Activated CD4-positive, alpha-beta T cell treated with anti-CD3 and anti-CD28 coated beads, Interleukin-2, amount 50 U/mL, for 24 hours (primary cell): Measurements from ENCODE around the gene ASB11.
"Not testable (repeated sequence)": the region's sequence is repeated elsewhere in the genome, so short reads cannot be mapped to it uniquely, and the experiment has no call there.

Experiments
- DNase-seq, 2 donors: peaks; one replicate each; pipeline ENCODE4 v3.0.0-alpha.2; 2020; ENCODE audit warnings: low read depth in 1 of 2, low spot score in 1 of 2

The ASB11 gene

GRCh38 chrX:15310117-15310516 lies 5.3 kb downstream of the ASB11 start:
- DNase-seq = no peak

DNA sequence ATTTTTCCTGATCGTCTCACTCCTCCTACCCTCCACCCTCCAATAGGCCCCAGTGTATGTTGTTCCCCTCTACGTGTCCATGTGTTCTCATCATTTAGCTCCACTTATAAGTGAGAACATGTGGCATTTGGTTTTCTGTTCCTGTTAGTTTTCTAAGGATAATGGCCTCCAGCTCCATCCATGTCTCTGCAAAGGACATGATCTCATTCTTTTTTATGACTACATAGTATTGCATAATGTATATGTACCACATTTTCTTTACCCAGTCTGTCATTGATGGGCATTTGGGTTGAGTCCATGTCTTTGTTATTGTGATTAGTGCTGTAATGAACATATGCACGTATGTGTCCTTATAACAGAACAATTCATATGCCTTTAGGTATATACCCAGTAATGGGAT lies 9.5 kb downstream of the ASB11 start:
- DNase-seq = not testable (repeated sequence)

DNA sequence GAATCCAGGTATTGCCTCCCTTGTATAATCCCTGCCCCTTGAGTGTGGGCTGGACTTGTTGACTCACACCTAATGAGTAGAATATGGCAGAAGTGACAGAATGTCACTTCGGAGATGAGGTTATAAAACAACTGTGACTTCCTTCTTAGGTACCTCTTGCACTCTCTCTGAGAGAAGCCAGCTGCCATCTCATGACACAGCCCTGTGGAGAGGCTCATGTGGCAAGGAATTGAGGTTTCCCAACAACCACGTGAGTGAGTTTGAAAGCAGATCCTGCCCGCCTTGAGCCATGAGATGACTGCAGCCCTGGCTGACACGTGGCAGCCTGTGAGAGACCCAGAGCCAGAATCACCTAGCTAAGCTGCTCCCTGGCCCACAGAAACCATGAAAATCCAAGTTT lies 13.5 kb downstream of the ASB11 start:
- no peak for DNase-seq

GRCh38 chrX:15299941-15300851 lies 15.2 kb downstream of the ASB11 start:
- DNase-seq = no peak

GRCh38 chrX:15298780-15299179 lies 16.7 kb downstream of the ASB11 start:
- no peak for DNase-seq

GRCh38 chrX:15298201-15298600 lies 17.2 kb downstream of the ASB11 start:
- no peak for DNase-seq

DNA sequence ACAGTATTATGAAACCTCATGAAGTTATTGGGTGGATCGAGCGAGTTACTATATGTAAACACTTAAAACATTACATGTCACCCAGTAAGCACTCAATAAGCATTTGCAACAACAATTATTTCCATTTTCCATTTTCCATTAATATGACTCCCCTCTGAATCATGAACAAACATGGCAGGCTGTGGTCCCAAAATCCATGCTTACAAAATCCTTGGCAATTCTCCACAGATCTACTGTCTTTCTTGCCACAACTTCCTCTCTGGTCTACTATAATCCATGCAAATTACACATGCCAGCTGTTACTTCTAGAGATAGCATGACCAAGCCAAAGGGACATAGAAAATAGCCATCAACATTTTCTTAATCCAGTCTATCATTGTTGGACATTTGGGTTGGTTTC lies 22.0 kb downstream of the ASB11 start:
- DNase-seq = no peak

DNA sequence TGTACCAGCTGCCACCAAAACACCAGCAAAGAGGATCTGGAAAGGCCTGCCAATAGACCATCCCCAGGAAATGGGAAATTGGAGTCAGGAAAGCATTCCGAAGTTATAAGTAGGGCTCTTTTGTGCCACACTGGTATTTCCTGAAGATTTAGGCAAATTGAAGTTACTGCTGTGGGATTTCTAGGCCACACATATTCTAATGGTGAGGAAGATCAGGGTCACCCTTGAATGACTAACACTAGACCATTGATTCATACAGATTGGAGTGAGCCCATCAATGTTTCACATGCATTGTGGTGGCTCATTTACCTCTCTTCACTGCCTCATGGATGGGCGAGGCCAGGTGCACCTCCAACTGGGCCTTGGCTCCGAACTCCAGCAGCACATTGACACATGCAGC lies 22.6 kb downstream of the ASB11 start:
- no peak for DNase-seq

- DNase-seq = no peak
Observed at GRCh38 chrX:15277604-15278003, 37.8 kb downstream of the ASB11 start.

- DNase-seq = no peak
Observed at GRCh38 chrX:15274946-15275345, 40.5 kb downstream of the ASB11 start.

DNA sequence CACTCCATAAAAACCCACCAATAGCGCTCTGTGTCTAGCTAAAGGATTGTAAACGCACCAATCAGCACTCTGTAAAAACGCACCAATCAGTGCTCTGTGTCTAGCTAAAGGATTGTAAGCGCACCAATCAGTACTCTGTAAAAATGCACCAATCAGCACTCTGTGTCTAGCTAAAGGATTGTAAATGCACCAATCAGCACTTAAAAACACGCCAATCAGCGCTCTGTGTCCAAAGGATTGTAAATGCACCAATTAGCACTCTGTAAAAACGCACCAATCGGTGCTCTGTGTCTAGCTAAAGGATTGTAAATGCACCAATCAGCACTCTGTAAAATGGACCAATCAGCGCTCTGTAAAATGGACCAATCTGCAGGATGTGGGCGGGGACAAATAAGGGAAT lies 42.2 kb downstream of the ASB11 start:
- DNase-seq = not testable (repeated sequence)

DNA sequence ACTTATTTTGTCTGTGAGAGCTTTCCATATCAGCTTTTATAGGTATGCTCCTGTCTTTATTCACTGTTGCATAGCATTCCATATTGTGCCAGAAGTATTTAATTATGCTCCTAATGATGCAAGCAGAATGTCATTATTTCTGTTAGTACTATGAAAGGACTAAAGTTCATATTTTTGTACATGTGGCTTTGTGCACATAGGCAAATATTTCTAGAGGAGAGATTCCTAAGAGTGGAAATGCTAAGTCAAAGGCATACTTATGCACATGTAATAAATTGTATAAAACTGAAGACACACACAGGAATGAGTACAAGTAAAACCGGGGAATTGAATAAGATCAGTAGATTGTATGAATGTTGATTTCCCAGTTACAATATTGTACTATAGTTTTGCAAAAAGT lies 43.7 kb downstream of the ASB11 start:
- DNase-seq = no peak

DNA sequence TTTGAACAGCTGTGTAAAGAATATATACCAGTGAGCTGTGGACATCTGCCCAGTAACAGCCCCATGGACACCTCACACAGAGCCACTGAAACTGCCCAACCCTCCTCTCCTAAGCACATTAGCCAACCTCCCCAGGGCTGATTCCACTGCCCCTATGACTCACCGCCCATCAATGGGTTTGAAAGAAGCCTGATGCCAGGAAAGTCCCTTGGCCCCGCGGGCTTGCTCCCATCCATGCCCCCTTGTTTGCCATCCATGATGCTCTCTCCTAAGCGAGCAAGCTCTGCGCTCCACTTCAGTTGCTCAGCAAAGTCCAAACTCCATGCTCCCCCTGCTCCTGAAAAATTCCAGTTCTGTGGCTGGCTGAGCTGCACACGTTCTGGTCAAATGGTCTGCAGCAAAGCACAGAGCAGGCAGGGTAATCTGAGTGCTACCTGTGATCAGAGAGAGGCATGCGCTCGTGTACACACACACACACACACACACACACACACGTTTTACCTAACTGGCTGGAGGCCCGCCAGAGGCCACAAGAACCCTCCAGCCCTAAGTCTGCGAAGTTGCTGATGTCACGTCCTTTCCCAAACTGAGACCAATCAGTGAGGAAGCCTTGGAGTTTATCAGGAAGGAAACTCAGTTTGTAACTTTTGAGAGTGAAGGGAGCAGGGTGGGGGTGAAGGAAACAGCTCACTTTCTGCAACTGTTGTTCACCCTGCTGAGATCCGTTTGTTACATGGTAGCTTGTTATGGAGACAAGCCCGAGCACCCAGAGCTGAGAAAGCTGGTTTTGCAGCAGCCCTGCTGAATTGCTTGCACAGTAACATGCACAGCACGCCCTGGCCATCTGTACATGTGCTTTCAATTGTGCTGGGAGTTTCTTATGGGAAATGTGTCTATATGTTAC lies 45.6 kb downstream of the ASB11 start, which contains the start of gene ASB9:
ASB9 (minus strand) TSS at position 466 of the 904 bp plus-strand sequence; CDS start at position 257, 209 bp downstream.
- DNase-seq = no peak

- no peak for DNase-seq
Observed at GRCh38 chrX:15269120-15269519, 46.3 kb downstream of the ASB11 start.

GRCh38 chrX:15254852-15255251 lies 60.6 kb downstream of the ASB11 start:
- DNase-seq = no peak

DNA sequence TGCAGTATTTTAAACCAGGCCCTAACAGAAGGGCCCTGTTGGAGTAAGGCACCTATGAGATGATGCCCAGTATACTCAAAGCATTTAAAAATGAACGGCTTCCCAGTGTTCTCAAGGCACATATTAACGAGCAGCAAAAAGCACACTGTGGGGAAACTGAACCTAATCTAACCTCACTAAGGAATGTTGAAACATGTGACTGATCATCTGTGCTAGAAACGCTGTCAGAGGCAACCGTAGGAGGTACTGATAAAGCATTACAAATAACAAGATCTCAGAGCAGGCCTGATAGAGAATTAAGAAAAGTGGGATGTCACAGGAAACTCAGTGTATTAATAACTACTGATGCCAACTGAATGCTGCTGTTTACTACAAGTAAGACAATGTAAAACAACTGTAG lies 69.5 kb downstream of the ASB11 start:
- DNase-seq = no peak

- DNase-seq = no peak
Observed at GRCh38 chrX:15244421-15244820, 71.0 kb downstream of the ASB11 start.

- peak in 1 of 2 donors; percentile 17 for DNase-seq
Observed at GRCh38 chrX:15242899-15243555, 72.4 kb downstream of the ASB11 start.

DNA sequence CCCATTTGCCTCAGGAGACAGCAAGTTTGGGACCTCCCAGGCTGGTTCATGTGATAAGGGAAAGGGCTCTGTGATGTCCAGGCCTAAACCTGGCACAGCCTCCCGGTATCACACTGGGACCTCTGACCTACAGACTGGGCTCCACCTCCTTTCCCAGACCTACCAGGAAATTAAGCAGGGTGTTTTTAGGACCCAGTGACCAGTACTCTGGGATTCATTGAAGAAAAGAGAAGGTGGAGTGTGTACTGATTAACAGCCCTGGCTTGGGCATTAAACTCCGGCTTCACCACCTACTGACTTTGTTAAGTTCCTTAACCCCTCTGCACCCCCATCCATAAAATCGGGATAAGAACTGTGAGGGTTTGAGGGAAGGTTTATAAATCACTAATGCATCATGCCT lies 74.1 kb downstream of the ASB11 start:
- no peak for DNase-seq

- DNase-seq = no peak
Observed at GRCh38 chrX:15240414-15240813, 75.0 kb downstream of the ASB11 start.

- no peak for DNase-seq
Observed at GRCh38 chrX:15236146-15236545, 79.3 kb downstream of the ASB11 start.
